CD4-positive, alpha-beta T cell treated with Interleukin-1 beta for 1 hour (primary cell): ENCODE data around the gene LOXL1.
A peak's percentile ranks its signal among the peaks of the same experiment; 100 is the strongest.

Experiments used
- DNase-seq, 2 donors: peaks; one replicate each; pipeline ENCODE4 v3.0.0-alpha.2; 2020 to 2022

LOXL1 gene

DNA sequence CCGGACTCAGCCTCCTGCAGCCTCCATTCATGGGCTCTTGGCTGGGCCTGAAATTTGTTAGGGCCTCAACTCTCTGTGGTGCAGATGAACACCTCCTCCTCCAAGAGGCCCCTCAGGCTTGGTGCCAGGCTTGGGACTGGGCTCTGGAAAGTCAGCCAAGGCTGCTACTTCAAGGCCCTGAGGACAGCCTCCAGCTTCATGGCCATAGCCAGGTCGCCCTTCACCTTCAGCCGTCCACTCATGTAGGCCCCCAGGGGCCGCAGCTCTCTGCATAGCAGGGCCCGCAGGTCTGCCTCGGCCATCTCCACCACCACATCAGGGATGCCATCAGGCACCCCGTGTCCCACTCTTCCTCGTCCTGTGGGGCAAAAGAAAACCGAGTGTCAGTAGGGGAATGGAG, 57.5 kb downstream of the LOXL1 start:
- no peak for DNase-seq

DNA sequence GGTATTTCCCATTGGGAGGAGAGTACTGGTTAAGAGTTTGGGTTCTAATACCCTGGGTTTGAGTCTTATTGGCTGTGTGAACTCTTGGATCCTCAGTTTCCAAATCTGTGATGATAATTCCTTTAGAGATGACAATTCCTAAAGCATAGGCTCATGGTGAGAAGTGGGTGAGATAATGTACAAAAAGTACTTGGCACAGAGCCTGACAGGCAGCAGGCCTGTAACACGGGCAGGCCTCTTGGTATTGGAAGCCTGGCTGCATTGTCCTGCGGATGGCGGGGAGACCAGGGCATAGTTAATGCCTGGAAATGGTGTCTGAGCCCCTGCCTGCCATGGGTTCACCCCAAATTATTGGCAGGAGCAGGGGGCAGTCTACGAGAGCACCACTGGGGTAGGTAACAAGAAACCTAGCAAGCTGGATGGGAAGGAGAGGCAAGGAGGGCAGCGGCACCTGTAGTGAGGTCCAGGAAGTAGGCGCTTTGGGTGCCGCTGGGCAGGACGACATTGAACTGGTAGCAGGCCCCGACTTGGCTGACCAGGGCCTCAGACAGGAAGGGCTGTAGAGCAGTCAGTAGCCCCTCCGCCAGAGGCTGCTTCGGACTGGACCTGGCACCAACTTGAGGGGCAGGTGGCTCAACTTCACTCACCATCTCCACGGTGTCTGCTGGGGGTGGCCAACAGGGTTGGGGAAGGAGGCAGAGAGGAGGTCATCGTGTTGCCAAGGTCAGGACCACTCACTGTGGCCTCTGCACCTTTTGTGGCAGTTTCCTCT, 58.1 kb downstream of the LOXL1 start:
- DNase-seq: no peak

DNA sequence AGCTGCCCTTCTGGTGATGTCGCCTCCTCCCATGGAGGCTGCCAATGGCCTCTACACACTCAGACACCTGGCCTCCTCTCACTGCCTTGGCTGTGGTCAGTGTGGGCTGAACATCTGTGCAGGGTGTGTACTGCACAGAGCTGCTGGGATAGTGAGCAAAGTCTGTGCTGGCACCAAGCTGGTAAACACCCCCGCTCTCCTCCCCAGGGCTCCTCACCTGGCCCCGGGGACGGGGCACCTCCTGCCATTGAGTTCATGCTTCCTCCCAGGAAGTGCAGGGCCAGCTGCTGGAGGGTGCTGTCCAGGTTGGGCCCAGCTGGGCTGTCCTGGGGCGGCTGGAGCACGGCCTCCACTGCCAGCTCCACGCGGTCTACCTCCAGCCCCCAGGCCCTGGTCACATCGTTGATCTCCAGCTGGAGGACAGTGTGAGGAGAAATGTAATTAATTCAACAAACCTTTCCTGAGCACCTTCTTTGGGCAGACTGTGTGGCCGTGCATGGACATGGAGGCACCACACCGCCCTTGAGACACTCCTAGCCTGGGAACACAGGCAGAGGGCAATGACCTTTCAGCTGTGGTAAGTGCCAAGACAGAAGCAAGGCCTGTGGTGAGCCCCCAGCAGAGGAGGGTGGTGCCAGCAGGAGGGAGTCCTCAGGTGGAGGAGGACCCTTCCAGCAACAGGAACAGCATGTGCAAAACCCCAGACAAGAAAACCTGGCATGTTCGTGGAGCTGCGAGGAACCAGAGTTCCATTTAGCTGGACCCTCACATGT, 59.0 kb downstream of the LOXL1 start:
- no peak for DNase-seq

DNA sequence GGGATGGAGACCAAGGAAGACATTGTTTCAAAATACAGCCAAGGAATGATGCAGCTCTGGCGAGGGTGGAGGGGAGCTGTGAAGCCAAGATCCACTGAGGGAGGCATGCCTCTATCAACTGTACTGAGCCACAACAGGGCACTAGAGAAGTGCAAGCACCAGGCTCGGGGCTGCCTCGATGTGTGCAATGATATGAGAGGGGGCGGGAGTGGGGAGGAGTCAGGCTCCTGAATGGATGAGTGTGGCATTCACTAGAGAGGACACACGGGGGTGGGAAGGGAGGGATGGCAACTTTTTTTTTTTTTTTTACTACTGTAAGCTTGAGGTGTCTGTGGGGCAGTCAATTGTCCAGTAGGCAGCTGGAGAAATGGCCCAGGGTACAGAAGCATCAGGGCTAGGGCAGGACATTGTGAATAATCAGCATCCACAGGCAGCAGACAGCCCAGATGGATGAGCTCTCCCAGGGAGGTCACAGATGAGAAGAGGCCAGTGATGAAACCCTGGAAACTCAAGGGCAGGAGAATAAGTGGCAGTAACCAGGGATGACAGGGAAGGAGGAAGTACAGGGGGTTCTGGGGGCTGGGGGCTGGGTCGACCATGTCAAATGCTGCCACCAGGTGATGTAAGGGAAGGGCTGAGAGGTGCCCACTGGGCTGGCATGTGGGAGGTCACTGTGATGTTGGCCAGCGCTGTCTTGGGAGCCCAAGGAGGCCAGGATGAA, 60.0 kb downstream of the LOXL1 start:
- no peak for DNase-seq

DNA sequence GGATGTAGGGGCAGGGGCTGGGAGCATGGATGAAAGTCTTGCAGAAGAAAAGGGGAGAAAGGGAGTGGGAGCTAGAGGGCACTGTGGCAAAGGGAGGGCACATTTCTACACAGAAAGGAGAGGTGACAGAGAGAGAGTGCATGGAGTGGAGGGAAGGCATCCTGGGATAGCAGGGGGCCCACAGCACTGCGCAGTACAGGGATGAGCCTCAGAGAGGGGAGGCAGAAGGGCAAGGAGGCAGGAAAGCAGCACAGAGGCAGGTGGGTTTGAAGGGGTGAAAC, 60.5 kb downstream of the LOXL1 start:
- DNase-seq: no peak

DNA sequence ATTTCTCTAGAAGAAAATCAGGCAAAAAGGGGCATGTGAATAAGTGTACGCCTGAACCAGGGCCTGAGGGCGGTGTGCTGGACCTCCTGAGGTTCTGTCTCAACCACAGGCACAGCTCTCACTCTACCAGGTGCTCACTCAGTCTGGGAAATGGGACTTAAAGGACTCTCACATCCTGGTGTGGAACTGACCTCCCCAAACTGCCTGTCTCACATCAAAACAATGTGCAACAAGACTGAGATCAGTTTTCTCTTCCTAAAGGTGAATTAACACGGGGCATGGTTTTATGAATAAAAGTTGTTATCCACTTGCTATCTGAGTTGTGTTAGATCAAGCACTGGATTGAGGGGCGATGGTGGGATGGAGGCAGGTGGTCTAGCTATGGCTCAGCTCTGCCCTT, 61.0 kb downstream of the LOXL1 start:
- no peak for DNase-seq

DNA sequence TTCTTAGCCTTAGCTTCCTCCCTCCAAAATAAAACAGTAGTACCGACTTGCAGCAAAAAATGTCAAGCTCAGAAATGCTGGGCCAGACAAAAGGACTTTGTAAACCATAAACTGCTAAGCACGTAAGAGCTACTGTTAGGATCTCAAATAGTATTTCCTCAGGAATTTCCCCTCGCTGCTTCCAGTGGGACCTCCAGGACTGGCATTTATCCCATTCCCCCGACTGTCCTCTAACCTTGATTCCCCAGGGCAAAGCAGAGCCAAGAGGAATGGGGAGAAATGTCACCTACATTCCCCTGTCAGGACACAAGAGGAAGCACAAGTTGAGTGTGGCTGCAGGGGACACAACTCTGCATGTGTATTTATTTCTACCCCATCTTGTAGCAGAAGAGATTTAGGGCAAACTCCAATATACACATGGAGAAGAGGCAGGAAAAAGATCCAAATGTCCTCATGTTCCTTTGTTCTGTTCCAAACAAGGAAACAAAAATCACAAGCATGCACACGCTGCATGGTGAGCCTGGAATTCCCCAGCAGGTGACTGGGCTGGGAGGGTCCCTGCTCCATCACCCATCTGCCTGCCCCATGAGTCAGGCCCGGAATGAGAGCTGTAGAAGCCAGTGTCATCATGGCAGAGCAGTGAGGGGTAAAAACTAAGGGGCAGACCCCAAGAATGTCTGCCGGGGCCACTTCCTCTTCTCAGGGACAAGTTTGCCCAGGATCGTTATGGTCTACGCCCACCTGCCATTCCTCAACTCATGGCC, 61.6 kb downstream of the LOXL1 start:
- no peak for DNase-seq

DNA sequence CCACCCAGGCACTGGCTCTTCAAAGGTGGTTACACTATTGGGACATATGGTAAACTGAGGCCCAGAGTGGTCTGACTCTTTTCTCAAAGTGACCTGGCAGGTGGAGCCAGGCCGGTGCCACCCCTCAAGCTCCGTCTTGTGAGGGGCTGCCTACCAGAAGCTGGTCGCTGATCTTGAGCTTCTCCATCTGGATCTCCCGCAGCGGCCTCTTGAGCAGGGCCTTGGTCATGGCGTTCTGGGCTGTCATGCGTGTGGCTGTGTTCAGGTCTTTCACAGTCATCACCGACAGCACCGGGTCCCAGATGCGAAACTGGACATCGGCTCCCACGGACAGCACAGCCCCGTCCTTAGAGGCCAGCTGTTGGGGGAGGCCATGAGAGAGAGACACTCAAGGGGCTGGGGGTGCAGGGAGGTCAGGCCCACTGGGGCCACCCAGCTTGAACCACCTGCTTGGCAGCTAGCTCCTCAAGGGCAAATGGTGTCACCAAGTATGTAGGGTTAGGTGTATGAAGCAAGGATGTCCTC, 62.2 kb downstream of the LOXL1 start:
- DNase-seq: no peak

DNA sequence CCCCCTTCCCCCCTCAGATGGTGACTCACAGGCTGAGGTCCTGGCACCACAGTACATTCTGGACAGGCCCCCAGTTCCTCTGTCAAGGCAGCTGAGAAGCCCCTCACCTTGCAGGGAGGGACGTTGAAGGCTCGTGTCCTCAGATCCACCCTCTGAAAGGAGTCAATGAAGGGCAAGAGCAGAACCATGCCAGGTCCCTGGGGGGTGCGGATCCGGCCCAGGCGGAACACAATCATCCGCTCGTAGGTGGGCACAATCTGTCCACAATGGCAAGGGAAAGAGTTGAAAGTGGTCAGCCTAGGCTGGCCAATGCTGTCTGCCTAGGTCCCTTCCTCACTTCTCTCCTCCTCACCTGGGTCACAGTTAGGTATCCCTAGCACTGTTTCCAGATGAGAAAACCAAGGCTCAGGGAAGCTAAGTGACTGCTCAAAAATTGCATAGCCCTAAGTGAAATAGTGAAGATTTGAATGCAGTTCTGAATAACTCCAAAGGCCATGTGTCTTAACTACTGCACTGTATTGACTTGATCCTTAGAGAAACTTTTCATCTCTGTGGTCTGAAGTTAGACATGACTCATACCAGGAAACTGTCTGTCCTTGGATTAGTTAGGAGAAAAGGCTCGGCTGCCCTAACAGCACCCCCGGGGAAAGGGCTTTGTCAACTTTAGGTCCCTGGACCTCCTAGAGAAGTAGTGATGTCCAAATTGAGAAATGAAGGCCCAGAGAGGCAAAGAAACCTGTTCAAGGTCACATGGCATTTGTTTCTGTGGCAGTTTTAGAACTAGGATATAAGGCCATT, 62.9 kb downstream of the LOXL1 start:
- no peak for DNase-seq

DNA sequence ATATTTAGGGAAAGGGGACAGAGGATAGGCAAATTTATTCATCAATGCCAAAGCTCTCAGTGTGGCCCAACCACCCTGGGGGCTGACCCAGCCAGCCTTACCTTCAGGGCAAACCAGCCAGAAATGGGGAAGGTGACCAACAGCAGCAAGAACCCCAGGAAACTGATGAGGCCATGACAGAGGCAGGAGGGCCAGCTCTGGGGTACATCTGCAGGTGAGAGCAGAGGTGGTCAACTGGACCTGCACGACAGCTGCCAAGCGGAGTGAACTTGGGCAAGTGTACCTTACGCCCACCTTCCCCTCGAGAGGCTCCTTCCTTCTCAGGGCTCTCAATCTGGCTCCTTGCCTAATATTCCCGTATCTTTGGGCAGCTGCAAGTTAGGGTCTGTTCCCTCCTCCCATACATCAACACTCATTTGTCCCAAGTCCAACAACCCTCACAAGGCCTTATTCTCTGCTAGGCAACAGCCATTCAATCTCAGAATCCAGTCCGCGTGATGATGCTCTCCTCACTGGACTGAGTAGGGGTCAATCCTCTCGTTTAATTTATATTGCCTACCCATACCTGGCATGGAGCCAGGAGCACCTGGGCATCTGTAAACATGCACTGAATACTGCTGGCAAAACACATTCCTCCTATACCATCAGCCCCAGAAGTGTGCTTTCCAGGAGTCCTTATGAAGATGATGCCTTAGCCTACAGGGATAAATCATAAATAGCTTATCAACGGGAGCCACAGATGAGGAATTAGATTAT, 64.2 kb downstream of the LOXL1 start:
- DNase-seq: no peak

DNA sequence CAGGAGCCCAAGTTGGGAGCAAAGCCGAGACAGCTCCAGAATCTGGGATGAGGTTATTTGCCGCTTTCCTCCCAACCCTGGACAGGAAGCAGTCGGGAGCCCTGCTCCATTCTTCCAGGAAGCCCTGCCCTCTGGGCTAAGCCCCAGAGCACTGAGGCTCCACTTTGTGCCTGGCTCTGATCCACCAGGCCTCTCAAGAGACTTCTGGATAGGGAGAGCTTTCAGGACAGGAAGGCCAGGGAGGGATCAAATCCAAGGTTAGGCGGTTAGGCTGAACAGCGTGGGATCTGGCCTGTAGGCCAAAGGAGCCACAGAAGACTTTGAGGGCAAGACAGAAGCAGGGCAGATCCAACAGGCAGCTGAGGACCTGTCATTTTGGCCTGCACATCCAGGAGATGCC, 65.0 kb downstream of the LOXL1 start:
- DNase-seq: no peak

DNA sequence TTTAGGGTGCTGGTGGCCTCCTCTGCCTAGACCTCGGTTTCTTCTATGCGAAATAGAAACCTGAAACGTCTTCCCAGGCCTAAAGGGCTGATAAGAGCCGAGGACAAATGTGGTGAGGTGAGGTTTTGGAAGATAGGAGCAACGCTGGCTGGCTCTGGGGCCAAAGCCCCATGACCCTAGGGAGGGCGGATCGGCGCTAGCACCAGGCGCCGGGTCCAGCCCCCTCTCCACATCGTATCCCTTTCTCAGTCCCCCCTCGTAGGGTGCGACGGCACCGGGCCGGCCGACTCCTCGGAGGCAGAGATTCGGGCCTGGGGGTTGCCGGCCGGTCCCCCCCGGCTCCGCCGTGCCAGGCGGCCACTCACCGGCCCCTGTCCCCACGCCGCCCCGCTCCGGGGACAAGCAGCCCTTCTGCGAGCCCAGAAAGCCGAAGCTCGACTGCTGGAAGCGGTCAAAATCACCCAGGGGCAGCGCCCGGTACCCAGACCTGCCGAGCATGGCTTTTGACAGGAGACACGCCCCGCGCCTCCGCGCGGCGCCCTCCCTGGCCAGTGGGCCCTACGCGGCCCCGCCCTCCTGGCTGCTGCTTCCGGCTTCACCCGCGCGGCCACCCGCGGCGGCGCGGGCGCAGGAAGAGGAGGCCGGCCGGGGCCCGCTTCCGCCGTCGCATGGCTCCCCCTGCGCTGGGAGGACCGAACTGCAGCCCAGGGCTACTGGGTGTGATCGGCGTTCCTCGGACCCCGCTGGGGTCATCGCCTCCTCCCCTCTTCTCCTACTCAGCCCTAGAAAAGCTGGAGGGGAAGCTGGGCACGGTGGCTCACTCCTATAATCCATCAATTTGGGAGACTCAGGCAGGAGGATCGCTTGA, 65.7 kb downstream of the LOXL1 start, which contains the start of gene STOML1:
STOML1 (minus strand) TSS at position 570 of the 868 bp plus-strand sequence; CDS start at position 498, 72 bp downstream.
- DNase-seq: peak; percentile 94 to 96

DNA sequence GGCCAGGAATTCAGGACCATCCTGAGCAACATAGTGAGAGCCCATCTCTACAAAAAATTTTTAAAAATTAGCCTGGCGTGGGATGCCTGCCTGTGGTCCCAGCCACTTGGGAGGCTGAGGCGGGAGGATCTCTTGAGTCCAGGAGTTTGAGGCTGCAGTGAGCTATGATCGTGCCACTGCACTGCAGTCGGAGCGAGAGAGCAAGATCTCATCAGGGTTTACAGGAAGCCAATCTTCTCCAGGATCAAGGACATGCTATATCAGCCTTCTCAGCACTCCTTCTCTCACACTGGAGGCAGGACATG, 66.3 kb downstream of the LOXL1 start:
- no peak for DNase-seq

DNA sequence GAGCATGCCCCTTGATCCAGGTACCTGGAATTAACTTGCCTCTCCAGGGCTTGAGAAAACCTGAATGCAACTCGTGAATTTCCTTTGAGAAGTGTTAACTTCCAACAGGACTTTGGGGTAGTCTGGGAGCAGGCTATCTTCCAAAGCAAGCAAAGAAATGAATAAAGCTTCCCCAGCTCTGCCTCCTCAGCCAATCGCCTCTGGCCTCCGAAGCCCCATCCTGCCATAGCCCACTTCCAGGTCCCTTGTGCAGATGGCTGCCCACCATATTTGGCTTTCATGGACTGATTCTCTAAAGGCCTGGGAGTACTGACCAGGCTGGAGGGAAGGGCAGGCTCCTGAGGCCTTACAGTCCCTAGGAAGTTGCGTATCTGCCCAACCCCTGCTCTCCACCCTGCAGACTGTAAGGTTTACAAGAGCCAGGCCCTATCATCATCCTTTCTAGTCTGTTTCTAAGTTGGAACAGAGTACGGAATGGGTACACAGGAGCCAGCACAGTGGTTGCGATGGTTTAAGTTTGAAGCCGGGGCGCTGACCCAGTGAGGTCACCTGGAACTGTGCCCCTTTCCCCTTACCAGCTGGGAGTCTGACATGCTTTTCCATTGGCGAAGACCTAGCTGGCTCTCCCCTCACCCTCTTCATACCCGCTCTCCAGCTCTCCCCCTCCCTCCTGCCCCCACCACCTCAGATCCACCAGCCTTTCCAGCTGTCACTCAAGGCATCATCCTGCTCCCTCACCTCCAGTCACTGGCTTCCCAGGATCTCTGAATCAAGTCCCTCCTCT, 67.1 kb downstream of the LOXL1 start:
- no peak for DNase-seq

DNA sequence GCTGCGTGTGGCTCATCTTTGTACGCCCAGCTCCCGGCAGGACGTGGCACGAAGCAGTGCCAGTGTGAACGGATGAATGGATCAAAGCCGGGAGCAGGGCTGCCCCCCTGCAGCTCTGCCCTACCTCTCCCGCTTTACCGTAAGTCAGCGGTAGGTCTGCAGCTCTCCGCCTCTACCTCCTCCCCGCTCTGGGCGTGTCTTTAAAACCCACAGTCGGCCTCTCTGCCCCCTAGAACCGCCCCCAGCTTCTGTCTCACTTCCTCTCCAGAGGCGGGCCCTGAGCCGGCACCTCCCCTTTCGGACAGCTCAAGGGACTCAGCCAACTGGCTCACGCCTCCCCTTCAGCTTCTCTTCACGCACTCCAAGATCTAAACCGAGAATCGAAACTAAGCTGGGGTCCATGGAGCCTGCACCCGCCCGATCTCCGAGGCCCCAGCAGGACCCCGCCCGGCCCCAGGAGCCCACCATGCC, 68.2 kb downstream of the LOXL1 start, which contains the start of gene PML:
PML (plus strand) TSS at position 304 of the 471 bp plus-strand sequence; CDS start at position 401, 97 bp downstream.
- DNase-seq: peak; percentile 94 to 96

DNA sequence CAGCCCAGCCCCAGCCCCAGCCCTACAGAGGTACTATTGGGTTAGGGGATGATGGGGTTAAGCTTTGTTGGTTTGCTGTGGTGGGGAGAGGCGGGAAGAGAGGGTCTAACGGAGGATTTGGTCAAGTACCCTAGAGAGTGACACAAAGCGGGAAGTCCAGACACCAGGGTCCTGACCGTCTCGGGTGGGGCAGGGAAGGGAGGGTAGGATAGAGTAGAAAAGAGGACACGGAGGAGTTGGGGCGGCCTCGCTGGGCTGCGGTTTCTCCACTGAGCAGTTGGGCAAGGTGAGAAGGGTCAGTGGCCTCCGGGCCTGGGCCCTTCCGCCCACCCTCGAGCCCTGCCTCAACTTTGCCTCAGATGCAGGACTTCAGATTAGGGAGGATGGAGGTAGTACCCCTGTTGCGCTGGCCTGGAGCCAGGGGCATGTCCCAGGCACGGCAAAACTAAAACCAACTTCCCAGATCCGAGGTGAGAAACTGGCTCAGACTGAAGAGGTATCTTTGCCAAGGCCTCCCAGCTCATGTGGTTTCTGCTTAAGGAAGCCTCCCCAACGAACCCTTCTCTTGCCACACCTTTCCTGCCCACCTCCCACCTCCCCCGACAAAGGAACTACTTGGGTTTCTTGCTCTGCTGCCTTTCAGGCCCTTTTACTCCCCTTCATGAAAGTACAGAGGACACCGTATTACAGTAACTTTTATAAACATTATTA, 68.8 kb downstream of the LOXL1 start:
- peak in 1 of 2 donors; percentile 28 for DNase-seq

DNA sequence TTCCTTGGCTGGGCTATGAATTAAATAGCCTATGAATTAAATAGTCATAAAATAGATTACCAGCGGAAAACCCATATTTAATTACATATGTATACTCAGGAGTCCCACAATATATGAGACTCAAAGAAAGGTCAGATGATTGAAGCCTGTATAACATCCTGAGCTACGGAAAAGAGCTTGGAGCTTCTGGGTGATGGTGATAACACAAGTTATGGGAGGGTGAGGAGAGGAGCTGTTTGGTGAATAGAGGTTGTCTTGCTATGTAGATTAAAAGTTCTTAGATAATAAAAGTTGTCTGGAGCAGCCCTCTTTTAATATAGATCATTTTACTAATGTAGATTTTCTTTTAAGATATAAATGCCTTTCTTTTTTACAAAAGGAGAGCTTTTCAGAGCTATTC, 70.0 kb downstream of the LOXL1 start:
- no peak for DNase-seq

DNA sequence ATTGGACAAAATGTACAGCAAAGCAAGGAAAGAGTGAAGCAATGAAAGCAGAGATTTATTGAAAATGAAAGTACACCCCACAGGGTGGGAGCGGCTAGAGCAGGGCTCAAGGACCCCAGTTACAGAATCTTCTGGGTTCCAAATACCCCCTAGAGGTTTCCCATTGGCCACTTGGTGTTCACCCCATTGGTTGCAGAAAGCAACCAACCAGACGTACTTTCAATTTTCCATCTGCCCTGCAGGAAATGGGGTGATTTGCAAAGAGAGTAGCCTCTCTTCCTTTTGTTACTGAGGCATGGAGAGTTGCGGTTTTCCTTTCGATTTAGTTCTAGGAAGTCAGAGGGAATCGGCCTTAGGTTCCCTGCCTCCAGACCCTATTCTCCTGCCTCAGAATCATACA, 70.7 kb downstream of the LOXL1 start:
- DNase-seq: peak; percentile 23 to 56

DNA sequence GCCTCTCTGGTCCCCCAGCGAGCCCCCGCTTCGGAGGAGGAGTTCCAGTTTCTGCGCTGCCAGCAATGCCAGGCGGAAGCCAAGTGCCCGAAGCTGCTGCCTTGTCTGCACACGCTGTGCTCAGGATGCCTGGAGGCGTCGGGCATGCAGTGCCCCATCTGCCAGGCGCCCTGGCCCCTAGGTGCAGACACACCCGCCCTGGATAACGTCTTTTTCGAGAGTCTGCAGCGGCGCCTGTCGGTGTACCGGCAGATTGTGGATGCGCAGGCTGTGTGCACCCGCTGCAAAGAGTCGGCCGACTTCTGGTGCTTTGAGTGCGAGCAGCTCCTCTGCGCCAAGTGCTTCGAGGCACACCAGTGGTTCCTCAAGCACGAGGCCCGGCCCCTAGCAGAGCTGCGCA, 71.7 kb downstream of the LOXL1 start:
- DNase-seq: no peak
